HFF-Myc (cell line): ENCODE results near the gene IDH2.

Source experiments
- DNase-seq: peaks from one replicate; pipeline ENCODE4 v3.0.0-alpha.2; 2011; ENCODE audit warnings: low read depth; ENCODE audit errors: extremely low read depth
- H3K4me3 ChIP-seq: replicated peaks from 2 replicates; pipeline ENCODE4 v1.5.1; 2011; ENCODE audit warnings: low read depth, mild to moderate bottlenecking, control low read depth, low read length
- CTCF ChIP-seq: IDR thresholded peaks from 2 replicates; pipeline ENCODE4 v1.5.1; 2012; ENCODE audit warnings: mild to moderate bottlenecking, low read depth, low read length, control low read depth; ENCODE audit errors: missing control alignments

The IDH2 gene

GRCh38 chr15:90101130-90101968 lies 919 bp downstream of the IDH2 start:
- TF ChIP-seq CTCF: no peak
- no peak for DNase-seq
- H3K4me3 ChIP-seq: peak overlapping the region; percentile 63

- no peak overlapping the region for H3K4me3 ChIP-seq
- TF ChIP-seq CTCF: no peak
- DNase-seq: no peak
Observed at GRCh38 chr15:90099868-90100831, 2.1 kb downstream of the IDH2 start.

- H3K4me3 ChIP-seq: no peak overlapping the region
- no peak for TF ChIP-seq CTCF
- no peak for DNase-seq
Observed at GRCh38 chr15:90099072-90099867, 3.0 kb downstream of the IDH2 start.

- no peak for DNase-seq
- TF ChIP-seq CTCF: no peak
- H3K4me3 ChIP-seq: no peak overlapping the region
Observed at GRCh38 chr15:90097475-90097874, 4.8 kb downstream of the IDH2 start.

GRCh38 chr15:90095521-90095959 lies 6.7 kb downstream of the IDH2 start:
- no peak overlapping the region for H3K4me3 ChIP-seq
- DNase-seq: no peak
- TF ChIP-seq CTCF: no peak
